ENCODE data around the gene ANKRD10.

- no peak for TF ChIP-seq SP2 (IDR thresholded peaks at IDR 0.05; ENCODE audit: low read length)
- TF ChIP-seq EP300 (IDR thresholded peaks at IDR 0.05; ENCODE audit: borderline replicate concordance in 1 of 2, low read depth in 2 of 2, low read length in 2 of 2), result no peak
- no peak for TF ChIP-seq CTCF (IDR thresholded peaks at IDR 0.05; ENCODE audit: control extremely low read depth in 1 of 3, insufficient read depth in 1 of 3, low read depth in 1 of 3, low read length in 3 of 3)
Measured at GRCh38 chr13:110831437-110832204, 83.2 kb downstream of the ANKRD10 start.

Measured in H1 (cell line).